Esophagus squamous epithelium (tissue), 4 donors: Measurements from ENCODE around the gene PTK6.

ENCODE experiments used
- POLR2A ChIP-seq, 4 donors: fragments of 450-650 bp; IDR thresholded peaks; one replicate each; pipeline ENCODE4 v1.6.1; 2017; ENCODE audit warnings: antibody characterized with exemption in 4 of 4, mild to moderate bottlenecking in 4 of 4, moderate library complexity in 3 of 4
- TF ChIP-seq, protein P1 (sequence below), 6 experiments: fragments of 450-650 bp in 4 of 6; fragments of 200-600 bp in 2 of 6; sonication (generic) in 2 of 6; IDR thresholded peaks; one replicate each; pipeline ENCODE4 v1.5.1; 2016 to 2019; ENCODE audit warnings: antibody characterized with exemption in 6 of 6, mild to moderate bottlenecking in 4 of 6, moderate library complexity in 4 of 6

DNA sequence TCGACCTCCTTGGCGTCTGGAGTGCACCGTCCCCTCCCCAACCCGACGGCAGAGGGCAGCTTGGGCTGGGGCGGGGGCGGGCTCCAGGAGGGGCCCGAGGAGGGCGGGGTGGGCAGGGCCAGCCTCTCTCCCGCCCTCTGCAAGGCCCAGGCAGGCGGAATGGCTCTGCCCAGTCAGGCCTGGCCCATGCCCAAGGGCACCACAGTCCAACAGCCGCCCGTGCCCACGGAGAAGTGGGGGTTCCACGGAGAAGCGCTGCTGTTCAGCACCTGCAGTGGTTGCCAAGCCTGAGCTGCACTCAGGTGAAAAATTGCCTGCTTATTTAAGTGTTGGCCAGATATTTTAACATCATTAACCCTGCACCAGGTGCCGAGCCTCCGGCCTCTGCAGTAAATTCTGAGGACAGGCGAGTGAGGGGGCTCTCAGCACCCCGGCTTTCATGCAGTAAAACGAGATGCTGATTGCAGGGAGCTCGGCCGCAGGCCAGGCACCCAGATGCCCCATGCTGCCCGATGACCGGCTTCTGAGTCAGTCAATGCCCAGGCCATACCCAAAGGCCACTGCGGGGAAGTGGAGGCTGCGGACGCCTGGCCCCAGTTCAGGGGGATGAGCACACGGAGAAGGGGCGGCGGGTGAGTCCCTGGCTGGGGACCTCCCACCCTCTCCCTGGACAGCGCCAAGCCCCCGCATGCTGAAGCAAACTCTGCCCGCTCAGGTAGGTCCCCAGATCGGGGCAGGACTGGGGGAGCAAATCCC is 10.7 kb upstream of the PTK6 start, which contains the start of gene SRMS:
- TF ChIP-seq, protein P1, sequence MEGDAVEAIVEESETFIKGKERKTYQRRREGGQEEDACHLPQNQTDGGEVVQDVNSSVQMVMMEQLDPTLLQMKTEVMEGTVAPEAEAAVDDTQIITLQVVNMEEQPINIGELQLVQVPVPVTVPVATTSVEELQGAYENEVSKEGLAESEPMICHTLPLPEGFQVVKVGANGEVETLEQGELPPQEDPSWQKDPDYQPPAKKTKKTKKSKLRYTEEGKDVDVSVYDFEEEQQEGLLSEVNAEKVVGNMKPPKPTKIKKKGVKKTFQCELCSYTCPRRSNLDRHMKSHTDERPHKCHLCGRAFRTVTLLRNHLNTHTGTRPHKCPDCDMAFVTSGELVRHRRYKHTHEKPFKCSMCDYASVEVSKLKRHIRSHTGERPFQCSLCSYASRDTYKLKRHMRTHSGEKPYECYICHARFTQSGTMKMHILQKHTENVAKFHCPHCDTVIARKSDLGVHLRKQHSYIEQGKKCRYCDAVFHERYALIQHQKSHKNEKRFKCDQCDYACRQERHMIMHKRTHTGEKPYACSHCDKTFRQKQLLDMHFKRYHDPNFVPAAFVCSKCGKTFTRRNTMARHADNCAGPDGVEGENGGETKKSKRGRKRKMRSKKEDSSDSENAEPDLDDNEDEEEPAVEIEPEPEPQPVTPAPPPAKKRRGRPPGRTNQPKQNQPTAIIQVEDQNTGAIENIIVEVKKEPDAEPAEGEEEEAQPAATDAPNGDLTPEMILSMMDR (IDR thresholded peaks at IDR 0.05), result no peak
- TF ChIP-seq POLR2A (IDR thresholded peaks at IDR 0.05), result no peak
